ENCODE data around the gene TRIM40.

Gene TRIM40

GRCh38 chr6:30129265-30130178 lies 6.4 kb upstream of the TRIM40 start:
- in situ Hi-C loops (cut with HindIII; ENCODE audit: low sequenced_read_pairs): no loop called here
- H3K4me3 ChIP-seq (ENCODE audit: low read depth, low read length): no peak overlapping the region
- no peak for TF ChIP-seq CTCF (IDR thresholded peaks at IDR 0.05; ENCODE audit: low read depth, low read length)
- no peak for DNase-seq (ENCODE audit: low read depth, low spot score)

GRCh38 chr6:30130179-30130679 lies 5.7 kb upstream of the TRIM40 start:
- in situ Hi-C loops (cut with HindIII; ENCODE audit: low sequenced_read_pairs): no loop called here
- DNase-seq (ENCODE audit: low read depth, low spot score): no peak
- TF ChIP-seq CTCF (IDR thresholded peaks at IDR 0.05; ENCODE audit: low read depth, low read length): no peak
- no peak overlapping the region for H3K4me3 ChIP-seq (ENCODE audit: low read depth, low read length)

- DNase-seq (ENCODE audit: low read depth, low spot score): peak; percentile 79
- in situ Hi-C loops (cut with HindIII; ENCODE audit: low sequenced_read_pairs): no loop called here
- no peak overlapping the region for H3K4me3 ChIP-seq (ENCODE audit: low read depth, low read length)
- peak; percentile 99 for TF ChIP-seq CTCF (IDR thresholded peaks at IDR 0.05; ENCODE audit: low read depth, low read length)
Measured at GRCh38 chr6:30130887-30131862, 4.8 kb upstream of the TRIM40 start.

- no peak for DNase-seq (ENCODE audit: low read depth, low spot score)
- TF ChIP-seq CTCF (IDR thresholded peaks at IDR 0.05; ENCODE audit: low read depth, low read length): no peak
- H3K4me3 ChIP-seq (ENCODE audit: low read depth, low read length): no peak overlapping the region
- in situ Hi-C loops (cut with HindIII; ENCODE audit: low sequenced_read_pairs): no loop called here
Measured at GRCh38 chr6:30131947-30132497, 3.9 kb upstream of the TRIM40 start.

GRCh38 chr6:30135147-30135546 lies 793 bp upstream of the TRIM40 start:
- no peak for DNase-seq (ENCODE audit: low read depth, low spot score)
- H3K4me3 ChIP-seq (ENCODE audit: low read depth, low read length): no peak overlapping the region
- no peak for TF ChIP-seq CTCF (IDR thresholded peaks at IDR 0.05; ENCODE audit: low read depth, low read length)
- in situ Hi-C loops (cut with HindIII; ENCODE audit: low sequenced_read_pairs): no loop called here

All from astrocyte of the spinal cord (primary cell).